PC-9 (cell line): ENCODE results near the gene PTBP1. TPM values are rescaled to one million over a fixed set of nuclear protein-coding genes. Genes with fewer than 3 reads are reported as not detected.
A peak's percentile ranks its signal among the peaks of the same experiment; 100 is the strongest.

Experiments
- BruUV-seq: library from RNA; stranded (reverse); fragments of 400-500 nt; replicated peaks from 2 replicates; lab custom pipeline; 2021; lab: Mats Ljungman, UMichigan
- CTCF ChIA-PET: fragments of 300-600 bp; sonication (Branson Sonifier 250); formaldehyde crosslinking; loops from one replicate; lab custom pipeline; 2022; ENCODE audit warnings: antibody characterized with exemption; lab: Charles Lee
- POLR2A ChIA-PET: fragments of 300-600 bp; sonication (Branson Sonifier 250); formaldehyde crosslinking; loops from one replicate; lab custom pipeline; 2022; ENCODE audit warnings: antibody characterized with exemption; ENCODE audit not compliant: unreplicated experiment; lab: Charles Lee
- DNase-seq, 2 experiments: peaks; one replicate each; pipeline versions ENCODE4 v3.0.0 to v3.0.0-alpha.2; 2015 to 2022; ENCODE audit warnings: mixed read lengths in 1 of 2
- H2AFZ ChIP-seq: fragments of 200-600 bp; sonication (generic); 2 replicates; pipeline ENCODE4 v1.8.1; 2017; ENCODE audit warnings: antibody characterized with exemption
- H3F3A ChIP-seq: fragments of 200-600 bp; sonication (generic); 2 replicates; pipeline ENCODE4 v1.8.1; 2017; ENCODE audit warnings: antibody characterized with exemption, mild to moderate bottlenecking, low read depth; ENCODE audit not compliant: insufficient read depth
- H3K27ac ChIP-seq: fragments of 200-600 bp; sonication (generic); 2 replicates; pipeline ENCODE4 v1.6.1; 2016; ENCODE audit warnings: mixed run types
- H3K27me3 ChIP-seq: fragments of 200-600 bp; sonication (generic); 2 replicates; pipeline ENCODE4 v1.6.1; 2016; ENCODE audit warnings: low read depth, mixed run types; ENCODE audit not compliant: insufficient read depth
- H3K36me3 ChIP-seq: fragments of 200-600 bp; sonication (generic); 2 replicates; pipeline ENCODE4 v1.6.1; 2016; ENCODE audit warnings: low read depth, mixed run types
- H3K4me1 ChIP-seq: fragments of 200-600 bp; sonication (generic); replicated peaks from 2 replicates; pipeline ENCODE4 v1.6.1; 2016; ENCODE audit warnings: mixed run types; ENCODE audit not compliant: insufficient read depth
- H3K4me2 ChIP-seq: fragments of 200-600 bp; sonication (generic); 2 replicates; pipeline ENCODE4 v1.6.1; 2017; ENCODE audit warnings: mixed run types
- H3K4me3 ChIP-seq: fragments of 200-600 bp; sonication (generic); 2 replicates; pipeline ENCODE4 v1.6.1; 2016; ENCODE audit warnings: mixed run types
- H3K79me2 ChIP-seq: fragments of 200-600 bp; sonication (generic); 2 replicates; pipeline ENCODE4 v1.6.1; 2017; ENCODE audit warnings: low read depth, mixed run types
- H3K9me2 ChIP-seq: fragments of 200-600 bp; sonication (generic); 2 replicates; pipeline ENCODE4 v1.8.1; 2017; ENCODE audit warnings: mild to moderate bottlenecking; ENCODE audit not compliant: insufficient read depth
- H3K9me3 ChIP-seq: fragments of 200-600 bp; sonication (generic); 2 replicates; pipeline ENCODE4 v1.8.1; 2016; ENCODE audit warnings: low read depth; ENCODE audit not compliant: insufficient read depth
- H4K20me1 ChIP-seq: fragments of 200-600 bp; sonication (generic); 2 replicates; pipeline ENCODE4 v1.8.1; 2017; ENCODE audit not compliant: insufficient read depth
- EZH2 ChIP-seq: fragments of 200-600 bp; sonication (generic); IDR thresholded peaks from 2 replicates; pipeline ENCODE4 v1.8.0; 2017; ENCODE audit warnings: antibody characterized with exemption, low read depth
- intact Hi-C: fragments of 100-400 bp; cut with micrococcal nuclease; formaldehyde crosslinking; loops from one replicate; pipeline ENCODE4 v1.10.0; 2022; ENCODE audit not compliant: unreplicated experiment
- total RNA-seq: library from RNA; stranded (reverse); gene quantifications from 2 replicates; pipeline ENCODE4 v1.2.3, GENCODE V29; 2021
- TF ChIP-seq, protein P1 (sequence below): fragments of 200-600 bp; sonication (generic); conservative IDR thresholded peaks from 2 replicates; pipeline ENCODE4 v1.6.1; 2017; ENCODE audit warnings: mixed run types, antibody characterized with exemption, mild to moderate bottlenecking, moderate library complexity

The PTBP1 gene
- total RNA-seq, 1 experiment from 2014 or later = 542 TPM

DNA sequence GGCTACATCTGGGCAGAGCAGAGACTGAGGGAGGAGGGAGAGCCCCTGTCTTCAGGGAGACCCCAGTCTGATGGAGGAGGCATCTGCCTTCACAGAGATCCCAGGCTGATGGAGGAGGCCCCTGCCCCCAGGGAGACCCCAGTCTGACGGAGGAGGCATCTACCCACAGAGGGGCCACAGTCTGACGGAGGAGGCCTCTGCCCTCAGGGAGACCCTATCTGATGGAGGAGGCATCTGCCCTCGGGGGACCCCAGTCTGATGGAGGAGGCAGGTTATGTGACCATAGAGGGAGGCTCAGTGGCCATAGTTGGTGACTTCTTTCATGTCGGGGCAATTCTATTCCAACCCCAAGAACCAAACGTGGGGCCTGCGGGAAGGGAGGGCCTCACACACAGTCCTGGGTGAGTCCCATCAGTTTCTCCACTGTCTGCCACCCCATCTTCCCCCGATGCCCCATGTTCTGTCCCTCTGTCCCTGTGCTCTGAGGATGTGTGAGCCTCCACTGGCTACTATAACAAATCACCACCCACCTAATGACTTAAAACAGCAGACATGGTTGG is 32.0 kb upstream of the PTBP1 start:
- no peak for TF ChIP-seq EZH2
- TF ChIP-seq, protein P1, sequence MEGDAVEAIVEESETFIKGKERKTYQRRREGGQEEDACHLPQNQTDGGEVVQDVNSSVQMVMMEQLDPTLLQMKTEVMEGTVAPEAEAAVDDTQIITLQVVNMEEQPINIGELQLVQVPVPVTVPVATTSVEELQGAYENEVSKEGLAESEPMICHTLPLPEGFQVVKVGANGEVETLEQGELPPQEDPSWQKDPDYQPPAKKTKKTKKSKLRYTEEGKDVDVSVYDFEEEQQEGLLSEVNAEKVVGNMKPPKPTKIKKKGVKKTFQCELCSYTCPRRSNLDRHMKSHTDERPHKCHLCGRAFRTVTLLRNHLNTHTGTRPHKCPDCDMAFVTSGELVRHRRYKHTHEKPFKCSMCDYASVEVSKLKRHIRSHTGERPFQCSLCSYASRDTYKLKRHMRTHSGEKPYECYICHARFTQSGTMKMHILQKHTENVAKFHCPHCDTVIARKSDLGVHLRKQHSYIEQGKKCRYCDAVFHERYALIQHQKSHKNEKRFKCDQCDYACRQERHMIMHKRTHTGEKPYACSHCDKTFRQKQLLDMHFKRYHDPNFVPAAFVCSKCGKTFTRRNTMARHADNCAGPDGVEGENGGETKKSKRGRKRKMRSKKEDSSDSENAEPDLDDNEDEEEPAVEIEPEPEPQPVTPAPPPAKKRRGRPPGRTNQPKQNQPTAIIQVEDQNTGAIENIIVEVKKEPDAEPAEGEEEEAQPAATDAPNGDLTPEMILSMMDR = no peak
- Histone ChIP-seq H3K79me2 (no peaks in the 10 kb centered on the region), H3K27me3 (no peaks in the 10 kb centered on the region), H3K9me2 (no peaks in the 10 kb centered on the region), H3K36me3 (0 out of 2 replicates have a peak, but pooled peaks cover 8% of the 10 kb centered on the region), H3K9me3 (no peaks in the 10 kb centered on the region), H4K20me1 (0 out of 2 replicates have a peak, but pooled peaks cover 9% of the 10 kb centered on the region), H3K27ac (no peak overlapping the region), H3K4me2 (no peak overlapping the region), H3K4me3 (no peak overlapping the region), H2AFZ (no peak overlapping the region), H3K4me1 (no peaks in the 10 kb centered on the region), H3F3A (peaks cover 27% of the 10 kb centered on the region; the same call in 1 of the 2 replicates)
- POLR2A ChIA-PET = no interaction called here
- intact Hi-C loops = no loop called here
- no TSS peak for BruUV-seq
- no peak for DNase-seq
- CTCF ChIA-PET = no interaction called here

DNA sequence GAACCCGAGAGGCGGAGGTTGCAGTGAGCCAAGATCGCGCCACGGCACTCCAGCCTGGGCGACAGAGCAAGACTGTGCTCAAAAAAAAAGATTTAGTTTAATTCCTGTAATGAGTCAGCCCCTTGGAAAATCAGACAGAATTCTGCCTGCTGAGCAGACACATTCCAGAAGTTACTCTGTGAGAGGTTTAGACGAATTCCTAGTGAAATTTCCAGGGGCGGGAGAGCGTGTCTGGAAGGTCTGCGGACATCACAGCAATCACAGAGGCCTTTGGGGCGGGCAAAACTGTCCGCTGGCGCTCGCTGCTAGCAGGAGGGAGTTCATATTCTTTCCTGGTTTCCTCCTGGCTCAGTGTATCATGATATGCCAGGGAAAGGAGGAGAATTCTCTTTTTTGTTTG is 28.8 kb upstream of the PTBP1 start:
- Histone ChIP-seq H3K27ac (no peak overlapping the region), H3K4me1 (no peaks in the 10 kb centered on the region), H3K4me2 (no peak overlapping the region), H4K20me1 (0 out of 2 replicates have a peak, but pooled peaks cover 7% of the 10 kb centered on the region), H3K4me3 (no peak overlapping the region), H2AFZ (no peak overlapping the region), H3K9me2 (no peaks in the 10 kb centered on the region), H3K9me3 (no peaks in the 10 kb centered on the region), H3K27me3 (no peaks in the 10 kb centered on the region), H3K79me2 (no peaks in the 10 kb centered on the region), H3K36me3 (0 out of 2 replicates have a peak, but pooled peaks cover 8% of the 10 kb centered on the region), H3F3A (peaks cover 37% of the 10 kb centered on the region; the same call in 1 of the 2 replicates)
- intact Hi-C loops = no loop called here
- POLR2A ChIA-PET = no interaction called here
- CTCF ChIA-PET = no interaction called here
- no TSS peak for BruUV-seq
- TF ChIP-seq, protein P1 = no peak
- TF ChIP-seq EZH2 = no peak
- peak in 1 of 2 experiments; percentile 51 for DNase-seq

DNA sequence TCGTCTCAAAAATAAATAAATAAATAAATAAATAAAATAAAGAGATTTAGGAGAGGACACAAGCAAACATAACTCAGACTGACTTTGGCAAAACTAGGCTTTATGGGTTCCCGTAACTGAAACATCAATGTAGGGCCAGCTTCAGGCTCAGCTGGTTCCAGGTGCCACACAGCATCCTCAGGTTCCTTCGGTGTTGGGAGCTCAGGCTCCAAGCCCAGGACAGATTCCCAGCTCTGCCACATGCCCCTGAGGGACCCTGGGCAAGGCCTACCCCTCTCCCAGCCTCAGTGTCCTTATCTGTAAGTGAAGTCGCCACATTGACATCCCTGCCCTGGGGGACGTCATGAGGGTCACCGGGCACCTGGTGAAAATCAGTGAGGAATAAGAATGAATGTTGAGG is 27.6 kb upstream of the PTBP1 start:
- Histone ChIP-seq H3K27me3 (no peaks in the 10 kb centered on the region), H3K79me2 (no peaks in the 10 kb centered on the region), H3K27ac (no peak overlapping the region), H3K4me1 (no peaks in the 10 kb centered on the region), H4K20me1 (no peaks in the 10 kb centered on the region), H2AFZ (no peak overlapping the region), H3K4me2 (no peak overlapping the region), H3F3A (peaks cover 34% of the 10 kb centered on the region; the same call in 1 of the 2 replicates), H3K4me3 (no peak overlapping the region), H3K9me2 (no peaks in the 10 kb centered on the region), H3K9me3 (no peaks in the 10 kb centered on the region), H3K36me3 (no peaks in the 10 kb centered on the region)
- ChIA-PET POLR2A (no interaction called here), CTCF (interaction anchor here (0.6 kb wide), 3 partner anchors 64 to 214 kb away, joined by 3 to 4 read pairs (median 3); no protein-coding TSS in a partner anchor)
- no TSS peak for BruUV-seq
- intact Hi-C loops = loop anchor here (1.0 to 2.0 kb wide), 4 partner anchors 27 to 152 kb away; partner anchors contain the start of gene PTBP1
- TF ChIP-seq, protein P1 = no peak
- no peak for TF ChIP-seq EZH2
- no peak for DNase-seq
